GM12872 (cell line): ENCODE data around the gene MTHFD1L.

Experiments used
- CTCF ChIP-seq: IDR thresholded peaks from 3 replicates; pipeline ENCODE4 v1.5.1; 2011; ENCODE audit warnings: low read depth, mild to moderate bottlenecking, low read length, moderate library complexity; ENCODE audit not compliant: insufficient read depth

The MTHFD1L gene

GRCh38 chr6:150932996-150933395 is 67.5 kb downstream of the MTHFD1L start:
- no peak for TF ChIP-seq CTCF

- TF ChIP-seq CTCF = no peak
Measured at GRCh38 chr6:150934380-150934779, 68.9 kb downstream of the MTHFD1L start.

- no peak for TF ChIP-seq CTCF
Measured at GRCh38 chr6:150936021-150936555, 70.6 kb downstream of the MTHFD1L start.

- TF ChIP-seq CTCF = no peak
Measured at GRCh38 chr6:150937132-150937906, 71.8 kb downstream of the MTHFD1L start.

- no peak for TF ChIP-seq CTCF
Measured at GRCh38 chr6:150939399-150939798, 73.9 kb downstream of the MTHFD1L start.

- no peak for TF ChIP-seq CTCF
Measured at GRCh38 chr6:150940941-150941340, 75.4 kb downstream of the MTHFD1L start.

- no peak for TF ChIP-seq CTCF
Measured at GRCh38 chr6:150949526-150949925, 84.0 kb downstream of the MTHFD1L start.
